Astrocyte of the cerebellum (primary cell): ENCODE data around the gene RAB17.

Experiments used
- DNase-seq: peaks from one replicate; pipeline ENCODE4 v3.0.0-alpha.2; 2011; ENCODE audit warnings: low read depth
- H3K4me3 ChIP-seq: 2 replicates; pipeline ENCODE4 v1.5.1; 2011; ENCODE audit warnings: mild to moderate bottlenecking, low read depth, low read length, moderate library complexity
- in situ Hi-C: cut with HindIII; loops from 2 replicates; pipeline ENCODE4 v1.10.0; 2017; ENCODE audit warnings: low sequenced_read_pairs
- TF ChIP-seq, protein P1 (sequence below): IDR thresholded peaks from 2 replicates; pipeline ENCODE4 v1.5.1; 2012; ENCODE audit warnings: low read length, low read depth, moderate library complexity, mild to moderate bottlenecking; ENCODE audit errors: missing control alignments

The RAB17 gene

DNA sequence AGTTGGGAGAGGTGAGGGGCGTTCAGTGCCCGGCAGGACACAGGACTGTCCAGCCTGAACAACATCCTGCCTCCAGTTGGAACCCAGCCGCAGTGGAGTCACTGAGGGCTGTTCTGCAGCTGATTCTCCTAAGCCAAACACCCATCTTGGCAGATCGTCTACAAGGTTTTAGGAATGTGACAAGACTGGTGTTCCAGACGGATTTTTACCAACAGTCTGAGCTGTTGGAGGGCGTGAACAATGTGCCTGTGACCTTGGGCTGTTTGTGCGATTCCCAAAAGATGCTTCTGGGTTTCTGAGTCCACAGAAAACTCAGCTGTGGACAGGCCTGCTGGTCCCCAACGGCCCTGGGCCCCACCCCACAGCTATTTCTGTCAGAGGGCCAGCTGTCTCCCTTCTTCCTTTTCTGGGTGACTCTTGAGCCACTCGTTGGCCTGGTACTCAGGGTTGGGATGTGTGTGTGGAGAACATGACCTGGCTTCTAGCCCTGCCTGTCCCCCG, 42.6 kb upstream of the RAB17 start:
- in situ Hi-C loops: no loop called here
- no peak overlapping the region for H3K4me3 ChIP-seq
- TF ChIP-seq, protein P1, sequence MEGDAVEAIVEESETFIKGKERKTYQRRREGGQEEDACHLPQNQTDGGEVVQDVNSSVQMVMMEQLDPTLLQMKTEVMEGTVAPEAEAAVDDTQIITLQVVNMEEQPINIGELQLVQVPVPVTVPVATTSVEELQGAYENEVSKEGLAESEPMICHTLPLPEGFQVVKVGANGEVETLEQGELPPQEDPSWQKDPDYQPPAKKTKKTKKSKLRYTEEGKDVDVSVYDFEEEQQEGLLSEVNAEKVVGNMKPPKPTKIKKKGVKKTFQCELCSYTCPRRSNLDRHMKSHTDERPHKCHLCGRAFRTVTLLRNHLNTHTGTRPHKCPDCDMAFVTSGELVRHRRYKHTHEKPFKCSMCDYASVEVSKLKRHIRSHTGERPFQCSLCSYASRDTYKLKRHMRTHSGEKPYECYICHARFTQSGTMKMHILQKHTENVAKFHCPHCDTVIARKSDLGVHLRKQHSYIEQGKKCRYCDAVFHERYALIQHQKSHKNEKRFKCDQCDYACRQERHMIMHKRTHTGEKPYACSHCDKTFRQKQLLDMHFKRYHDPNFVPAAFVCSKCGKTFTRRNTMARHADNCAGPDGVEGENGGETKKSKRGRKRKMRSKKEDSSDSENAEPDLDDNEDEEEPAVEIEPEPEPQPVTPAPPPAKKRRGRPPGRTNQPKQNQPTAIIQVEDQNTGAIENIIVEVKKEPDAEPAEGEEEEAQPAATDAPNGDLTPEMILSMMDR: no peak
- no peak for DNase-seq

DNA sequence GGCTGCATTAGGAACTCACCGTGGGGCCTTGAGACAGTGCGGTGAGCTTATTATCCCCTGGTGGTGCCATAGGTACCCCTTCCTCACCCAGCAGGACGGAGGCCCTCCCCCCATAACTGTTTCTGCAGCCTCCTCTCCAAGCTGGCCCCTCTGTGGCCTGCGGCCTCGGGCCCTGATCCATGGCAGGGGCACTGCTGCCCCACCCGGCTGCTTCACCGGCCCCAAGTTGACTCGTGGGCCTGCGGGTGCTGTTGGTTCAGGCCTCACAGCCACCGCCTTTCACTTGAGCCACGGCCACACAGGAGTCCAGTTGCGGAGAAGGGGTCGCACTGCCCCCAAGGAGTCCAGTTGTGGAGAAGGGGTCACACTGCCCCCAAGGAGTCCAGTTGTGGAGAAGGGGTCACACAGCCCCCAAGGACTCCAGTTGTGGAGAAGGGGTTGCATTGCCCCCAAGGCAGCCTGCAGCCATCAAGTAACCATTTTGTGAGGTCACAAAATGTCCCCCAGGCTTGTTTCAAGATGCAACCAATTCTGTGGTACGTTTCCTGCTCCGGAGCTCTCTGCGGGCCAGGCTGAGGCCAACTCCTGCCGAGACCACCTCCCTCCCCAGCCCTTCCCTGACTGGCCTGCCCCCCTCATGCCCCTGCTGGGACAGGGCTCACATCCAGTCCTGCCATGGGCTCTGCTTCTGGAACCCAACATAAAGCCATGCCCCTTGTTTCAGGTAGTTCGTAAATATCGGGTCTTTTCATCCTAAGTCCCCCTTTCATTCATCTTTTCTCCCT, 41.5 kb upstream of the RAB17 start:
- TF ChIP-seq, protein P1: no peak
- in situ Hi-C loops: no loop called here

DNA sequence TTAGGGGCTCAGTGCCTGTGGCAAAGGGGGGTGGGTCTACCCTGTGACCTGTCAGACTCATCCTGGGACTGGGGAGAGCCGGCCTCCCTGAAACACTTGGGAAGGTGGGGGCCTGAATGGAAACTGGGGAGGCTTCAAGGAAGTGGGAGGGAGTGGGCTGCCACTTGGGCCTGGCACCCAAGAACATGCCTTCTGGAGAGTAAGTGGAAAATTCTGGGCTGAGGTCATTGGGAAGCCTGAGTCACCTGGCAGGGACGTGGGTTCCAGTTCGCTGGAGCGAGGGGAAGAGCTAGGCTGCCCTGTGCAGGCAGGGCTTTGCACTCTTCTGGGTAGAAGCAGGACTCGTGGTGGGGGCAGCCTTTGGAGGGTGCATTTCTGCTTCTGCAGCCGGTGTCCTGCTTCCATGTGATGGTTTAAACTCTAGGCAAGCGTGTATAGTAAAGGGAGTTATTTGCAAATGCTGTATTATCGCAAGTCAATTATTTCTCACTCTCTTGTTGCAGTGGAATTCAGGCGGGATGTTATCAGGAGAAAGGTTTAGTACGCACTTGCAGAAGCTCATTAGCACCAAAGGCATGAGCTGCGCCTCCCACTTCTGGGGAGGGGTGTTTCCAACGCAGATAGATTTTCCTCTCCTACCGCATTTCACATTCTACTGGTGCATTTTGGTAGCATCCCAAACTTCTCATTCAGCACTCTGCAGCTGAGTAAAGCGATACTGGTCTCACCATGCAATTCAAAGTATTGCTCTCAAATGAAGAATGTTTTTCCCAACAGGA, 40.7 kb upstream of the RAB17 start:
- no peak overlapping the region for H3K4me3 ChIP-seq
- in situ Hi-C loops: no loop called here
- no peak for DNase-seq
- TF ChIP-seq, protein P1: no peak

More for the DNA sequence above, 41.5 kb upstream of the RAB17 start:
- DNase-seq: no peak
- no peak overlapping the region for H3K4me3 ChIP-seq

DNA sequence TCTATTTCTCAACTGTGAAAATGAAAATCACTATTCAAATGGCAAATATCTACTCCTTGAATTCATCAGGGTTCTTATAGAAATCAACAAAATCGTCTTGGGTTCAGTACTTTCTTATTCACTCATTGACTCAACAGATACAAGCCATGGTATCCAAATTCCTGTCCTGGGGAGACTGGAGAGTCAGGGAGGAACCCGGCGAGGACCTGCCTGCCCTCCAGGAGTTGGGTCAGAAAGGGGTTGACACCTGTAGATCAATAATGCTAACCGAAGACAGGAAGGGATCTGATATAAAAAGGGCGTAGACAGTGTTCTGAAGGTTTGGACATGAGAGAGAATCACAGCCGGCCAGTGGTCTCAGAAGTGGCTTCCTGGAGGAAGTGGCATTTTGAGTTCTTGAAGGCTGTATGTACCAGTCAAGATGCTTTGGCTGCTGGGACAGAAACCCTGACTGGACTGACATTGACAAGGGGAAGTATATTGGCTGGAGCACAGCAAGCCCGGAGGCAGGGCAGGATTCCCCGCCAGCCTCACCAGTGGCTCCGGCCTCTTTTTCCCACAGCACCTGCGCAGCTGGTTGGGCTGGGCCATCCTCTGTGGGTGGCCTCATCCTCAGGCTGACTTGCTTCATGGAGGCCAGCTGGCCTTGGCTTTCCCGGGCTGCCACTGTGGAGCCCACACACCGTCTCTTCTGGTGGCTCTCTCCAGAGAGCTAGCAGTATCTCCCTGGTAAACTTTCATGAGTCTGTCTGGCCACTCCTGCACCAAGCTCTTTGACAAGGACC, 39.9 kb upstream of the RAB17 start:
- no peak for DNase-seq
- no peak overlapping the region for H3K4me3 ChIP-seq
- in situ Hi-C loops: no loop called here
- TF ChIP-seq, protein P1: no peak

DNA sequence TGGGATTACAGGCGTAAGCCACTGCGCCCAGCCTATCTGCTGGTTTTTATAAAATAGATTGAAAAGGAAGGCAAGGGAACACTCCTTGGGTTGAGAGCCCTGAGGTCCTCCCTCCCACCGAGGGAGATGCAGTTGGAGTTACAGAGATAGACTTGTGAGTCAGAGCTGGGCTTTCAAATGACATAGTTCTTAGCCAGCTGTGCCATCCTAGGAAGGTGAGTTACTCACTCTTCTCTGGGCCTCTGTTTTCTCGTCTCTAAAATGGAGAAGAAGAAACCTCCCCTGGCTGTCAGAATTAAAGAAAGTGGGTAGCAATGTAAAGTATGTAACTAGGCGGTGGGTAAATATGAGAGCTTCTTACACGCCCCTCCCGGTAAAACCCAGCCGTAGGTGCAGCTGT, 39.2 kb upstream of the RAB17 start:
- no peak overlapping the region for H3K4me3 ChIP-seq
- DNase-seq: no peak
- TF ChIP-seq, protein P1: no peak
- in situ Hi-C loops: no loop called here

DNA sequence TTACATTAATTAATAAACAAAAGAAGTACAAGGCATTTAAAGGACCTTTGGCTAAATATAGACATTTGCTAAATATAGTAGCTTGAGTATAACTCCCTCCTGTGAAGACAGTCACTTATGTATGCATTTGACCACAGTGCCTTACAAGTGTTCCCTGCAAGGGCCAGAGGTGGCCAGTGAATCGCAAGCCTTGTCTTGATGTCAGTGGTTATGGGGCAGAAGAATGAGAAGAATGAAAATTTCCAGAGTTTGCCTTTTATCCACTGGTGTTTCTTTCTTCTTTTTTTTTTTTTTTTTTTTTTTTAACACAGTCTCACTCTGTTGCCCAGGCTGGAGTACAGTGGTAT, 38.6 kb upstream of the RAB17 start:
- DNase-seq: no peak
- no peak overlapping the region for H3K4me3 ChIP-seq
- in situ Hi-C loops: no loop called here
- TF ChIP-seq, protein P1: no peak
